B cell (primary cell): ENCODE data around the gene FRMPD2. TPM values are rescaled to one million over a fixed set of nuclear protein-coding genes. Genes with fewer than 3 reads are reported as not detected.

Experiments
- ATAC-seq: fragments of 200-7000 bp; cut with Tn5 transposase; one replicate; pipeline ENCODE4 v1.10.0; 2021; ENCODE audit warnings: low read depth, mild to moderate bottlenecking, moderate number of reproducible peaks, moderate library complexity
- CTCF ChIA-PET: fragments of 350-600 bp; sonication (Branson Sonifier 250); formaldehyde crosslinking; loops from one replicate; lab custom pipeline; 2021; ENCODE audit warnings: antibody characterized with exemption, inconsistent platforms; lab: Charles Lee
- POLR2A ChIA-PET: fragments of 350-600 bp; sonication (Branson Sonifier 250); formaldehyde crosslinking; loops from one replicate; lab custom pipeline; 2021; ENCODE audit warnings: antibody characterized with exemption; lab: Charles Lee
- DNase-seq: peaks from one replicate; pipeline ENCODE4 v3.0.0; 2013
- H2AFZ ChIP-seq: 2 replicates; pipeline ENCODE4 v1.6.1; 2012; ENCODE audit warnings: mild to moderate bottlenecking, low read depth, low read length; ENCODE audit not compliant: insufficient read depth, poor library complexity, severe bottlenecking
- H3K27ac ChIP-seq, 2 donors: 1 replicate in 1 of 2; 2 replicates in 1 of 2; pipeline ENCODE4 v1.5.1; 2012 to 2013; ENCODE audit warnings: low read length in 2 of 2, mild to moderate bottlenecking in 2 of 2, moderate library complexity in 1 of 2
- H3K27me3 ChIP-seq, 4 experiments: fragments of 200-600 bp in 1 of 4; sonication (generic) in 1 of 4; replicated peaks in 1 of 4; 1 replicate in 2 of 4; 2 replicates in 2 of 4; pipeline versions ENCODE4 v1.6.1 to v1.7.0; 2013 to 2016; ENCODE audit warnings: low read length in 3 of 4, mild to moderate bottlenecking in 2 of 4, mixed read lengths in 1 of 4, moderate library complexity in 1 of 4; ENCODE audit not compliant: insufficient read depth in 4 of 4, control insufficient read depth in 3 of 4; ENCODE audit errors: control extremely low read depth in 1 of 4
- H3K36me3 ChIP-seq, 2 experiments: replicated peaks in 1 of 2; 1 replicate in 1 of 2; 2 replicates in 1 of 2; pipeline versions ENCODE4 v1.6.1 to v1.7.1; 2013; ENCODE audit warnings: low read length in 1 of 2; ENCODE audit not compliant: insufficient read depth in 2 of 2, control insufficient read depth in 1 of 2; ENCODE audit errors: control extremely low read depth in 1 of 2, extremely low read depth in 1 of 2
- H3K4me1 ChIP-seq, 2 donors: fragments of 200-600 bp in 1 of 2; sonication (generic) in 1 of 2; 1 replicate in 1 of 2; 2 replicates in 1 of 2; pipeline versions ENCODE4 v1.5.1 to v1.6.1; 2013 to 2017; ENCODE audit warnings: low read length in 2 of 2; ENCODE audit not compliant: control insufficient read depth in 2 of 2, insufficient read depth in 2 of 2
- H3K4me2 ChIP-seq: replicated peaks from 2 replicates; pipeline ENCODE3; 2012; ENCODE audit warnings: mild to moderate bottlenecking, low read depth, low read length; ENCODE audit not compliant: poor library complexity, severe bottlenecking
- H3K4me3 ChIP-seq, 5 experiments: fragments of 200-600 bp in 1 of 5; sonication (generic) in 1 of 5; 1 replicate in 3 of 5; 2 replicates in 2 of 5; pipeline versions ENCODE4 v1.5.1 to v1.7.0; 2011 to 2016; ENCODE audit warnings: low read length in 4 of 5, mild to moderate bottlenecking in 4 of 5, low read depth in 2 of 5, control low read depth in 1 of 5, moderate library complexity in 1 of 5; ENCODE audit not compliant: insufficient read depth in 1 of 5; ENCODE audit errors: control extremely low read depth in 1 of 5, extremely low read depth in 1 of 5
- H3K79me2 ChIP-seq: fragments of 200-600 bp; sonication (generic); one replicate; pipeline ENCODE4 v1.6.0; 2016; ENCODE audit warnings: low read length; ENCODE audit not compliant: control insufficient read depth, insufficient read depth
- H3K9ac ChIP-seq: fragments of 200-600 bp; sonication (generic); 2 replicates; pipeline ENCODE4 v1.6.1; 2017; ENCODE audit warnings: mild to moderate bottlenecking, low read length, moderate library complexity
- H3K9me3 ChIP-seq, 3 donors: one replicate each; pipeline versions ENCODE4 v1.6.1 to v1.7.1; 2013; ENCODE audit warnings: low read length in 2 of 3; ENCODE audit not compliant: control insufficient read depth in 2 of 3, insufficient read depth in 1 of 3; ENCODE audit errors: control extremely low read depth in 1 of 3
- H4K20me1 ChIP-seq: 2 replicates; pipeline ENCODE4 v1.6.0; 2012; ENCODE audit warnings: mild to moderate bottlenecking, low read length; ENCODE audit not compliant: insufficient read depth, control insufficient read depth, poor library complexity, severe bottlenecking
- H3K27ac Mint-ChIP-seq: one replicate; pipeline ENCODE4 v1.8.0; 2021; ENCODE audit warnings: mixed read lengths
- H3K27me3 Mint-ChIP-seq: one replicate; pipeline ENCODE4 v1.8.0; 2021; ENCODE audit warnings: mixed read lengths
- H3K4me1 Mint-ChIP-seq: one replicate; pipeline ENCODE4 v1.8.0; 2021; ENCODE audit warnings: mixed read lengths
- H3K4me3 Mint-ChIP-seq: one replicate; pipeline ENCODE4 v1.8.0; 2021; ENCODE audit warnings: mixed read lengths
- H3K9me3 Mint-ChIP-seq: one replicate; pipeline ENCODE4 v1.8.0; 2022; ENCODE audit warnings: mixed read lengths; ENCODE audit not compliant: insufficient read depth
- CTCF ChIP-seq: fragments of 200-600 bp; IDR thresholded peaks from one replicate; pipeline ENCODE4 v1.8.0; 2022; ENCODE audit warnings: antibody characterized with exemption, mild to moderate bottlenecking
- EZH2 ChIP-seq: IDR thresholded peaks from 2 replicates; pipeline ENCODE4 v1.6.1; 2012; ENCODE audit warnings: borderline replicate concordance, low read depth, mild to moderate bottlenecking, moderate library complexity, low read length; ENCODE audit not compliant: insufficient read depth, poor library complexity, severe bottlenecking
- WGBS: methylation state at CpG from one replicate; pipeline ENCODE4 v1.1.5; 2013; ENCODE audit warnings: missing lambda C conversion rate; ENCODE audit not compliant: insufficient coverage; 5-methylcytosine and 5-hydroxymethylcytosine counted together
- intact Hi-C: fragments of 100-400 bp; cut with micrococcal nuclease; formaldehyde crosslinking; loops from one replicate; pipeline ENCODE4 v1.10.0; 2022
- polyA minus RNA-seq: library from RNA; depleted of rRNA, polyadenylated mRNA; stranded (reverse); fragments of >200 nt; gene quantifications from 2 replicates; pipeline ENCODE4 v1.2.3, GENCODE V29; 2012
- polyA plus RNA-seq: library from polyadenylated mRNA; depleted of rRNA; stranded (reverse); fragments of >200 nt; gene quantifications from 2 replicates; pipeline ENCODE4 v1.2.3, GENCODE V29; 2012
- total RNA-seq, 2 donors: library from RNA; stranded (reverse); fragments of 120-200 nt in 1 of 2; gene quantifications; 1 replicate in 1 of 2; 2 replicates in 1 of 2; pipeline versions ENCODE4 v1.2.3 to v1.2.4, GENCODE V29; 2013 to 2022

The FRMPD2 gene, protein sequence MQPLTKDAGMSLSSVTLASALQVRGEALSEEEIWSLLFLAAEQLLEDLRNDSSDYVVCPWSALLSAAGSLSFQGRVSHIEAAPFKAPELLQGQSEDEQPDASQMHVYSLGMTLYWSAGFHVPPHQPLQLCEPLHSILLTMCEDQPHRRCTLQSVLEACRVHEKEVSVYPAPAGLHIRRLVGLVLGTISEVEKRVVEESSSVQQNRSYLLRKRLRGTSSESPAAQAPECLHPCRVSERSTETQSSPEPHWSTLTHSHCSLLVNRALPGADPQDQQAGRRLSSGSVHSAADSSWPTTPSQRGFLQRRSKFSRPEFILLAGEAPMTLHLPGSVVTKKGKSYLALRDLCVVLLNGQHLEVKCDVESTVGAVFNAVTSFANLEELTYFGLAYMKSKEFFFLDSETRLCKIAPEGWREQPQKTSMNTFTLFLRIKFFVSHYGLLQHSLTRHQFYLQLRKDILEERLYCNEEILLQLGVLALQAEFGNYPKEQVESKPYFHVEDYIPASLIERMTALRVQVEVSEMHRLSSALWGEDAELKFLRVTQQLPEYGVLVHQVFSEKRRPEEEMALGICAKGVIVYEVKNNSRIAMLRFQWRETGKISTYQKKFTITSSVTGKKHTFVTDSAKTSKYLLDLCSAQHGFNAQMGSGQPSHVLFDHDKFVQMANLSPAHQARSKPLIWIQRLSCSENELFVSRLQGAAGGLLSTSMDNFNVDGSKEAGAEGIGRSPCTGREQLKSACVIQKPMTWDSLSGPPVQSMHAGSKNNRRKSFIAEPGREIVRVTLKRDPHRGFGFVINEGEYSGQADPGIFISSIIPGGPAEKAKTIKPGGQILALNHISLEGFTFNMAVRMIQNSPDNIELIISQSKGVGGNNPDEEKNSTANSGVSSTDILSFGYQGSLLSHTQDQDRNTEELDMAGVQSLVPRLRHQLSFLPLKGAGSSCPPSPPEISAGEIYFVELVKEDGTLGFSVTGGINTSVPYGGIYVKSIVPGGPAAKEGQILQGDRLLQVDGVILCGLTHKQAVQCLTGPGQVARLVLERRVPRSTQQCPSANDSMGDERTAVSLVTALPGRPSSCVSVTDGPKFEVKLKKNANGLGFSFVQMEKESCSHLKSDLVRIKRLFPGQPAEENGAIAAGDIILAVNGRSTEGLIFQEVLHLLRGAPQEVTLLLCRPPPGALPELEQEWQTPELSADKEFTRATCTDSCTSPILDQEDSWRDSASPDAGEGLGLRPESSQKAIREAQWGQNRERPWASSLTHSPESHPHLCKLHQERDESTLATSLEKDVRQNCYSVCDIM (N-terminal part only)
- total RNA-seq (not detected in 2 replicates), polyA plus RNA-seq (not detected in 2 replicates), polyA minus RNA-seq (not detected in 2 replicates)
- not detected for total RNA-seq (2013)

DNA sequence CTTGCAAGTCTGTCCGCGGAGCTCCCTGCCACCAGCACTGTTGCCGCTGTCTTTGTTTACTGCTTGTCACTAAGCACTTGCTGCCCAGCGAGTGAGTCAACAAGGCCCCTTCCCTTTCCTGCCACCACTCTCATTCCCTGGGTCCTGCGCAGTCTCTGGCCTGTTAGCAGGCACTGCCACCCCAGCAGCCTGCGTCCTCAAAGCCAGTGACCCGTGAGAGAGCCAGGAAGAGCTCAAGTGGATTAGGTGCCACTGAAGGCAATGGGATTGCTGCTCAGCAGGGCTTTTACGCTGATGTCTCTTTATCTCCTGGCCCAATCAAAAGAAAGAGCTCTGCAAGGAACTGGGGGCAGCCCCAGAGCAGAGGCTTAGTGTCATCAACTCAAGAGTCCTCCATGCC, at the start of gene FRMPD2:
TSS of gene FRMPD2 (minus strand) at position 61 of the 400 bp plus-strand sequence. CDS start 129 bp downstream, outside the sequence.
- Histone ChIP-seq H3K9me3 (no peaks in the 10 kb centered on the region), H3K36me3 (no peaks in the 10 kb centered on the region), H3K9ac (no peak within 1 kb of the TSS), H3K4me1 (no peaks in the 10 kb centered on the region), H3K4me3 (no peak within 1 kb of the TSS), H3K27ac (no peak within 1 kb of the TSS), H3K79me2 (no peaks in the 10 kb centered on the region), H4K20me1 (no peaks in the 10 kb centered on the region), H2AFZ (no peak within 1 kb of the TSS), H3K4me2 (no peak within 1 kb of the TSS), H3K27me3 (no peaks in the 10 kb centered on the region)
- H3K4me1 Mint-ChIP-seq: peaks cover 13% of the 10 kb centered on the region
- ChIA-PET CTCF (no interaction called here), POLR2A (no interaction called here)
- H3K9me3 Mint-ChIP-seq: no peaks in the 10 kb centered on the region
- ATAC-seq: no peak
- H3K4me3 Mint-ChIP-seq: no peak within 1 kb of the TSS
- TF ChIP-seq EZH2 (no peak), CTCF (no peak)
- intact Hi-C loops: no loop called here
- no peak for DNase-seq
- WGBS: 97% methylated on average over 8 of the region's 8 CpGs
- no peaks in the 10 kb centered on the region for H3K27me3 Mint-ChIP-seq
- H3K27ac Mint-ChIP-seq: no peak within 1 kb of the TSS
